GM20000 (cell line): ENCODE measurements around the gene SOX6.

Experiments used
- DNase-seq: peaks from one replicate; pipeline ENCODE4 v3.0.0; 2012; ENCODE audit warnings: low spot score
- TF ChIP-seq, protein P1 (sequence below): IDR thresholded peaks from 2 replicates; pipeline ENCODE4 v1.5.1; 2012; ENCODE audit warnings: mild to moderate bottlenecking, control low read depth; ENCODE audit errors: extremely low read depth, missing control alignments

Gene SOX6

DNA sequence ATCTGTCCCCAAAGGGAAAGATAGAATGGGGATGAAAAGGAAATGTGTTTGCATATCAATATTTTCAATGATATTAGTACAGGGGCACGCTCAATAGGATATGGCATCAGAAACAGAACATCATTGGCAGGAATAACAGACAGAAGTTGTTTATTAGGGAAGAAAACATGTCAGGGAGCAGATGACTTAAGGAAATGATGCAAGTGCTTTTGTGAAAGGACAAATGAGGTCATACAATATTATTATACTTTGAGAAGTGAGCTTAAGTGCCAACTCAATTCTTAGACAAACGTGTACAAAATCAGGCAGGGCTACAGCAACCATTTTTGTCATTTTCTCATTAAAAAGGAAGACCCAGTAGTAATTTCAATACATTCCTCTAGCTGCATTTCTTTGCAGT, 388.4 kb downstream of the SOX6 start:
- DNase-seq = no peak
- TF ChIP-seq, protein P1, sequence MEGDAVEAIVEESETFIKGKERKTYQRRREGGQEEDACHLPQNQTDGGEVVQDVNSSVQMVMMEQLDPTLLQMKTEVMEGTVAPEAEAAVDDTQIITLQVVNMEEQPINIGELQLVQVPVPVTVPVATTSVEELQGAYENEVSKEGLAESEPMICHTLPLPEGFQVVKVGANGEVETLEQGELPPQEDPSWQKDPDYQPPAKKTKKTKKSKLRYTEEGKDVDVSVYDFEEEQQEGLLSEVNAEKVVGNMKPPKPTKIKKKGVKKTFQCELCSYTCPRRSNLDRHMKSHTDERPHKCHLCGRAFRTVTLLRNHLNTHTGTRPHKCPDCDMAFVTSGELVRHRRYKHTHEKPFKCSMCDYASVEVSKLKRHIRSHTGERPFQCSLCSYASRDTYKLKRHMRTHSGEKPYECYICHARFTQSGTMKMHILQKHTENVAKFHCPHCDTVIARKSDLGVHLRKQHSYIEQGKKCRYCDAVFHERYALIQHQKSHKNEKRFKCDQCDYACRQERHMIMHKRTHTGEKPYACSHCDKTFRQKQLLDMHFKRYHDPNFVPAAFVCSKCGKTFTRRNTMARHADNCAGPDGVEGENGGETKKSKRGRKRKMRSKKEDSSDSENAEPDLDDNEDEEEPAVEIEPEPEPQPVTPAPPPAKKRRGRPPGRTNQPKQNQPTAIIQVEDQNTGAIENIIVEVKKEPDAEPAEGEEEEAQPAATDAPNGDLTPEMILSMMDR = no peak

DNA sequence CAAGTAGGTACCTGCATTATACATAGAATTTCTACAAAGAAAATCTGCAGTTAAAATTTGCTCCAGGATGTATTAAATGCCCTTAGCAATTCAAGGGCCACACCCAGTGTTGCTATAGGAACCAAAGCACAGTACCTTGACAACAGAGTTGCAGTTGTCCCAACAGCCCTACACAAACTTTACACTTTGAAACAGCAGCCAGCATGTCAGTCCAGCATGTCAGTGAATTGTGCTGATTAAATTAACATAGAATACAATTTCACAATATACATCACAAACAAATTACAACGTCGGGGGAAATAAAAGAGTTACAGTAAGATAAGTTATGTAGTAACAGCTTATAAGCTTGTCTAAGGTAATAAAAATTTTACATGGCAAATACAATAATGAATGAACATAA, 389.2 kb downstream of the SOX6 start:
- TF ChIP-seq, protein P1 = no peak

DNA sequence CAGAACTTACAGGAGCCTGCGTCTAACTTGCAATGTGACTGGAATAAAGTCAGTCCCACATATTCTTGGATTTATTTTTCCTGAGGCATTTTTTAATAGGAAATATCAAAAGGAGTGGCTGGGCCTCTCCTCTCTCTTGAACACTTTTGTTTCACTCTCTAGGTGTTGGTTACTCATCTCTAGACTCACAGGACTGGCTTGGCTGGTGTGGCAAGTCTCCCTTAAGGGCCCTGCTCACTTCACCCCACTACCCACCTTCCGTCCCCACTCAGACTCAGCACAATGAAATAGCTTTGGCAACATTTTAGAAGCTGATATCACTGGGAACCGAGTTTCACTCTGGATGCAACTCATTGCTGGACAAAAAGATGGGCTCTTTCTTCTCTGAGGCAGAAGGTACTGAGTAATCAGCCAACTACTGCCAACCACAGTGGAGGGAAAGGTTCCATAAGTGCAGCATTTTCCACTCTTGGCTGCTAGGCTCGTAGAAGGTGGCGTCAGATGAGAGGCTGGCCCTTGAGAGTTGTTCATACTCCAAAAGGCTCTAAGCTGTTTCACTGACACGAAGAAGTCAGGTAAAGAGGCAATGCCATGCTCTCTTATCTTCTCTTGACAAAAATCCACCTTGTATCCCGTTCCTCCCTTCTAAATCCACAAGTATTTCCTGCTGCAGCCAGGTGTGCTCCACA, 390.6 kb downstream of the SOX6 start:
- no peak for DNase-seq
- TF ChIP-seq, protein P1 = no peak

More for the DNA sequence above, 389.2 kb downstream of the SOX6 start:
- DNase-seq = no peak

DNA sequence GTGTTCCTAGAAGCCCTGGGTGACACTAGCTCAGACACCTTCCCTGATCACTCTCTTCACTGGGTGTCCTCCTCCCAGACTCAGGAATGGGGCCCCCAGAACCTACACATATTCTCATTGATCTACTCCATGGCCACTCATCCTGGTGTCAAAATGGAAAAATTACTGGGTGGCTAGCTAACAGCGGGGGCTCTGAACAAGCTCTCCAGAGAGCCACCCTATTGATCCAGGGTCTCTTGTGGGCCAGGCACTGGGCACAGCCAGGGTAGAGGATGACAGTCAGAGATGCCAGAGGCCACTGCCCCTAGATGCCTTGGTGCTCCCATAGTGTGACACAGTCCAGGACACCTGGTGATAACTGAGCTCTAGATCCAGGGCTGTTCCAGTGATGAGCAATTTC, 393.1 kb downstream of the SOX6 start:
- TF ChIP-seq, protein P1 = no peak
- DNase-seq = no peak

DNA sequence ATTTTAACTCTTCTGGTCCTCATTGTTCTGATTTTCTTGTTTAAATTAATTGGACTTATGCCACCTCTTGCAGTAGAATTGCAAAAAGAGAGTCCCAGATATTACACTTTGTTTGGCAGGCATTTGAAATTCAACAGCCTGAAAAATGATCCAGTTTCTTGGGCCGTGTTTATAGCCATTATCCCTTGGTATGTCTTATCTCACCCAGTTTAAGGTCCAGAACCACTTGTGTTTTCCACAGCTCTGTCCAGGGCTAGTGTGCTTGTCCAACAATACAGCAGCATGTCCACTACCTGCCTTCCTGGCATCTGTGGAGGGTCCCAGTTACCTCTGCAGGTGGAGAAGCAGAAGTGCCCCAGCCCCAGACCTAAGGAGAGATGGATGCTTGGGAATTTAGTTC, 397.4 kb downstream of the SOX6 start:
- TF ChIP-seq, protein P1 = no peak
- no peak for DNase-seq

DNA sequence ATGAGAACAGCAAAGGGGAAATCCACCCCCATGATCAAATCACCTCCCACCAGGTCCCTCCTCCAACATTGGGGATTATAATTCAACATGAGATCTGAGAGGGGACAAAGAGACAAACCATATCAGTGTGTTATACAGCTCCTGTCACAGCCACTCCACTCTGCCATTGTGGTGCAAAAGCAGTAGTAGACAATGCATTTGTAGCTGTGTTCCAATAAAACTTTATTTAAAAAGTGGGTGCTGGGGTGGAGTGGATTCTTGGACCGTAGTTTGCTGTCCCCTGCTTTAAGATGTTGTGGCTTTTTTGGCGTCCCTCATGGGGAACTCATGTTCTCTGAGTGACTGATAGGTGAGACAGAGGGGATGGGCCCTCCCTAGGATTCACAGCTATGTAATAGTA, 399.1 kb downstream of the SOX6 start:
- TF ChIP-seq, protein P1 = no peak

DNA sequence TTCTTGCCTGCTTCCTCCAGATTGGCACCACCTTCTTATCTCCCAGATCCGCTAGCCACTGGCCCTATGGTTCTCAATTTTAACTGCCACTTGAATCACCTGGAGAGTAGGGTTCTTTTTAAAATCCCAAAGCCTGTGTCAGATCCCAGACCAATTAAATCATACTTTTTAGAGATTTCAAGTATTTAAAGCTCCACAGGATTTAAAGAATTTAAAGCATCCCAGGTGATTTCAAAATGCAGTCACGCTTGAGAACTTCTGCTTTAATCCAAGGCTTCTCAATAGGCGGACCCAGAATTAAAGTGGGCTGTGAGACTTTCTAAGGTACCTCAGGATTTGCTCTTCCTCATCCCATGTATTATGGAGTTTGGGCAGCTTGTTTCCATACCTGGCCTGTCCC, 400.0 kb downstream of the SOX6 start:
- TF ChIP-seq, protein P1 = no peak
- DNase-seq = no peak

More for the DNA sequence above, 399.1 kb downstream of the SOX6 start:
- no peak for DNase-seq
